Upper lobe of left lung (tissue), 6 donors: Measurements from ENCODE around the gene QSOX1. TPM values are rescaled to one million over a fixed set of nuclear protein-coding genes. Genes with fewer than 3 reads are reported as not detected.
A peak's percentile ranks its signal among the peaks of the same experiment; 100 is the strongest.

Experiments used
- ATAC-seq, 2 donors: fragments of 200-7000 bp; cut with Tn5 transposase; one replicate each; pipeline ENCODE4 v1.9.1; 2022; ENCODE audit warnings: mild to moderate bottlenecking in 2 of 2, moderate library complexity in 2 of 2; ENCODE audit not compliant: low FRiP score in 2 of 2
- DNase-seq, 2 donors: peaks; one replicate each; pipeline ENCODE4 v3.0.0-alpha.2; 2019 to 2020
- H3K27ac ChIP-seq, 4 donors: fragments of 200-600 bp; sonication (generic); one replicate each; pipeline ENCODE4 v1.5.1; 2016 to 2019
- H3K27me3 ChIP-seq, 4 donors: fragments of 200-600 bp; sonication (generic); one replicate each; pipeline ENCODE4 v1.5.1; 2017 to 2019
- H3K36me3 ChIP-seq, 4 donors: fragments of 200-600 bp; sonication (generic); one replicate each; pipeline ENCODE4 v1.5.1; 2016 to 2019
- H3K4me1 ChIP-seq, 4 donors: fragments of 200-600 bp; sonication (generic); one replicate each; pipeline ENCODE4 v1.5.1; 2018 to 2019
- H3K4me3 ChIP-seq, 4 donors: fragments of 200-600 bp; sonication (generic); one replicate each; pipeline ENCODE4 v1.5.1; 2017 to 2019; ENCODE audit warnings: mild to moderate bottlenecking in 2 of 4, moderate library complexity in 1 of 4
- H3K9me3 ChIP-seq, 4 donors: fragments of 200-600 bp; sonication (generic); one replicate each; pipeline ENCODE4 v1.5.1; 2018 to 2019
- CTCF ChIP-seq, 6 experiments: fragments of 450-650 bp in 4 of 6; fragments of 200-600 bp in 2 of 6; sonication (generic) in 2 of 6; IDR thresholded peaks; one replicate each; pipeline ENCODE4 v1.5.1; 2016 to 2019; ENCODE audit warnings: antibody characterized with exemption in 6 of 6
- EP300 ChIP-seq, 4 donors: sonication (generic); formaldehyde crosslinking; IDR thresholded peaks; one replicate each; pipeline ENCODE4 v1.5.1; 2017; ENCODE audit warnings: antibody characterized with exemption in 4 of 4, control low read depth in 2 of 4
- POLR2A ChIP-seq, 4 donors: fragments of 450-650 bp; IDR thresholded peaks; one replicate each; pipeline ENCODE4 v1.5.1; 2016 to 2017; ENCODE audit warnings: antibody characterized with exemption in 4 of 4, mild to moderate bottlenecking in 2 of 4
- POLR2AphosphoS5 ChIP-seq, 2 donors: sonication (generic); formaldehyde crosslinking; IDR thresholded peaks; one replicate each; pipeline ENCODE4 v1.5.1; 2017; ENCODE audit warnings: antibody characterized with exemption in 2 of 2
- WGBS, 2 donors: methylation state at CpG; one replicate each; pipeline ENCODE4 v1.1.5; 2017 to 2018; 5-methylcytosine and 5-hydroxymethylcytosine counted together
- total RNA-seq, 6 donors: library from RNA; depleted of rRNA in 4 of 6; stranded (reverse); fragments of >200 nt in 4 of 6; gene quantifications; one replicate each; pipeline versions ENCODE4 v1.1.0 to v1.2.1, GENCODE V29; 2016 to 2021
- donor health status: DM: no; HTN: no; CAD: no; lungs with moderate emphysema.
- donor health status: DM: no; HTN: yes; CAD: no; lungs with severe emphysema.

QSOX1 gene
- total RNA-seq, 6 donors from 2014 or later, result 61.8 to 380 (median 201) TPM

DNA sequence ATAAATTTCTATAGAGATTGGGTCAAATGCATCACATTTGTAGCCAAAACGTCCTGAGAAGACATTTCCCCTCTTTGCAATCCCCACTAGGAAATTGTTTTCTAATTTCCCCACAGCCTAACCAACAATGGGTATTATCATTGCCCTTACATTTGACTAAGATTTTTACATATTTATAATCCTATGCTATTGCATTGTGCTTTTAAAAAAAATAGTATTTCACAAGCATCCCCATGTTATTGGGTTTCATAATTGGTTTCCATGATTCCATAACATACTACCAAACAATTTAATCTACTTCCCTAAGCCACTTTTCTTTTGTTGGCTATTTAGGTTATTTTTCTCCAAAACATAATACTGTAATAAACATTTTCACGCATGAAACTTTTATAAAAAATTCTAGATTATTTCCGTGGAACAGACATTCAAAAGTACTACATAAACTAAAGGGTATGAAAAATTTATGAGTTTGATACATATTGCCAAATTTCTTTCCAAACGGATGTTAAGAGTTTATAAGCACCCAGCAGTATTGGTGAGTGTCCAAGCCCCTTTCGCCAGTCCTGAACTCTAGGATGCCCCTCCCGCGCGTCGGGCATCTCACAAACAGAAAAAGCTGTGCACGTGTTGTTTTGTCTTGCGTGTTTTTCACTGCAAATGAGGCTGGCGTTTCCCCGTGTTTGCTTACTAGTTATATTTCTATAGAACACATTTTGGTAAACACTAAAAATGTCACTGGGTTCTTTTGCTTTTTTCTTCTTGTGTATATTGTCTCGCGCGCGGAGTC is 73.4 kb downstream of the QSOX1 start:
- ATAC-seq (no peak), DNase-seq (no peak)
- TF ChIP-seq POLR2A (IDR thresholded peaks at IDR 0.05) (no peak), CTCF (IDR thresholded peaks at IDR 0.05) (no peak), EP300 (IDR thresholded peaks at IDR 0.05) (no peak), POLR2AphosphoS5 (IDR thresholded peaks at IDR 0.05) (no peak)
- Histone ChIP-seq H3K27ac (no peak overlapping the region), H3K36me3 (no peaks in the 10 kb centered on the region), H3K27me3 (peaks cover 0 to 59% (median 33%) of the 10 kb centered on the region in 4 donors), H3K4me1 (peaks cover 31 to 45% (median 33%) of the 10 kb centered on the region in 4 donors), H3K9me3 (no peaks in the 10 kb centered on the region), H3K4me3 (no peak overlapping the region)
- WGBS, 2 donors, result 21 to 25% methylated on average over 17 of the region's 17 CpGs

DNA sequence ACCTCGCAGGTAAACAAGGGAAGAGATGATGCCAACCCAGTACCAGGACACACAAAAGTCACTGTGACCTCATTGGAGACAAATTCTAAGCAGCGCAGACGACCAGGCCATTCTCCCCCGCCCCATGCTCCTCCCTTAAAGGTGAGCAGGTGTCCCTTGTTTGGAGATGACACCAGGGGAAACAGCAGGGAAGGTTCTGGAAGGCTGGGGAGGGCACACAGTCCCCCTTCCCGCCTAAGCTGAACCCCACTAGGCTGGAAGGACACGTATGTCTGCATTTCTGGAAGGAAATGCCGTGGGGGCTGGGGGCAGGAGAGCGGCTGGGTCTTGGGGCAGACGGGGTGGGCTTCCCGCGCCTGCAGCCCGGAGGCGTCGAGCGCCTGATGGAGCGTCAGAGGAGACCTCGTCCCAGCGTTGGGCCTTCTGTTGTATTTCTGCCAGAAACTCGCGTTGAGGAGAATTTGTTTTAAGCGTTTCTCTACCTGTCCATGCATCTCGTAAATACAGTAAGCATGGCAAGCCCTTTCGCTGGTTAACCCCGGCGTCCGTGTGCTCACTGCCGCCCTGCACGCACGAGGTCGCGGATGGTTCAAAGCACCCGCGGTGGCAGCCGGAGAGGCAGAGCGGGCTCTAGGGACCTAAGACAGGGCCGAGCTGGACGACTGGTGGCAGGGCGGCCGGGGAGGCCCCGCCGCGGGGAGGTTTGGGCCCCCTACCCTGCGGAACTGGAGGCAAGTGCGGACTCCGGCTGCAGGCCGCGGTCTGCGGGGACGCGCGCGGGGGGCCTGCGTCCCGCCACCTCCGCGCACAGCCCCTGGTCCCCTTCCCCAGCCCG is 74.2 kb downstream of the QSOX1 start:
- ATAC-seq (peak in 1 of 2 donors; percentile 20), DNase-seq (peak in 1 of 2 donors; percentile 86)
- WGBS, 2 donors, result 3 to 7% methylated on average over 10 to 45 of the region's 57 CpGs
- Histone ChIP-seq H3K4me3 (peak overlapping the region; percentile 52 to 80 (median 66)), H3K9me3 (no peaks in the 10 kb centered on the region), H3K27ac (no peak overlapping the region), H3K27me3 (peaks cover 0 to 67% (median 40%) of the 10 kb centered on the region in 4 donors), H3K4me1 (peaks cover 38 to 53% (median 40%) of the 10 kb centered on the region in 4 donors), H3K36me3 (no peaks in the 10 kb centered on the region)
- TF ChIP-seq EP300 (IDR thresholded peaks at IDR 0.05), result no peak
- no peak for TF ChIP-seq POLR2A (IDR thresholded peaks at IDR 0.05)
- TF ChIP-seq CTCF (IDR thresholded peaks at IDR 0.05), result no peak

DNA sequence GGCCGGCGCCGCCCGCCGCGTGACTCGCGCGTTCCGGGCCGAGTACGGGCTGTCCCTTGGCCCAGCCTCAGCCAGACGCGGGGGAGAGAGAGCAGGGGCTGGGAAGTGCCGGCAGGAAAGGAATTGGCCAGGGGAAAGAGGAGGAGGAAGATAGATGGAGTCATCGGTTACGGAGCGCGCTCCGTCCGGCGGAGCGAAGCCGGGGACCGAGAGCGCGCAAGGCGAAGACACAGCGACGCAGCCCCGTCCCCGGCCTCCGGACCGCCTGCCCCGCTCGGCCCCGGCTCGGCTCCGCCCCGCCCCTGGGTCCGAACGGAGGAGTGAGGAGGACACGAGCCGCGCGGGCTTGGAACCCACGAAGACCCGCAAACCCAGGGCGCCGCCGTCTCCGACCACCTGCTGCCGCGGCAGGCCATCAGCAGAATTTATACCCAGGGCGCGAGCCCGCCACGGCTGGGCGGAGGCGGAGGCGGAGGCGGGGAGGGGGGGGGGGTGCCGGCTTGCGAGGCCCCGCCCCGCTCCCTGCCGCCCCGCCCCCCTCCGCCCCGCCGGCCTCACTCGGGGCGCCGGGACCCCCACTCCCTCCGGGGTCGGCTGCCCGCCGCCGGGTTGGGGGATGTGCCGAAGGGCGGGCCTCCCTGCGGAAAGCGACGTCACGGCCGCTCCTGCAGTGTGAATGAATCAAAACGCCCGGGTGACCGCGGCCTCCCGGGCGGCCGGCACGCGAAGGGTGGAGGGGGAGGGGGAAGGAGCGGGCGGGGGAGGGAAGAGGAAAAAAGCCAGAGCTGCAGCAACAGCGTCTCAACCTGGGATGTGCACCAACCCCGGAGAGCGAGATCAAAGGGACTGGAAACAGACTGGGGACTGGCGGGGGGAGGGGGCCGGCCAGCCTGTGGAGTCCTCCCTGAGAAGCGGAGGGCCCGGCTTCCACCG is 75.1 kb downstream of the QSOX1 start, which contains the start of gene LHX4:
Gene LHX4 (plus strand): TSS at position 782 of the 933 bp plus-strand sequence. CDS start 266 bp downstream, outside the sequence.
- ATAC-seq (peak in 1 of 2 donors; percentile 79), DNase-seq (peak in 1 of 2 donors; percentile 88)
- Histone ChIP-seq H3K9me3 (no peaks in the 10 kb centered on the region), H3K36me3 (no peaks in the 10 kb centered on the region), H3K4me3 (peak within 1 kb of the TSS; percentile 52 to 80 (median 67)), H3K27ac (no peak within 1 kb of the TSS), H3K4me1 (peaks cover 45 to 61% (median 47%) of the 10 kb centered on the region in 4 donors), H3K27me3 (peaks cover 0 to 74% (median 46%) of the 10 kb centered on the region in 4 donors)
- TF ChIP-seq POLR2AphosphoS5 (IDR thresholded peaks at IDR 0.05) (no peak), POLR2A (IDR thresholded peaks at IDR 0.05) (no peak), EP300 (IDR thresholded peaks at IDR 0.05) (no peak), CTCF (IDR thresholded peaks at IDR 0.05) (no peak)
- WGBS, 2 donors, result 0 to 1% methylated on average over 44 to 74 of the region's 105 CpGs

DNA sequence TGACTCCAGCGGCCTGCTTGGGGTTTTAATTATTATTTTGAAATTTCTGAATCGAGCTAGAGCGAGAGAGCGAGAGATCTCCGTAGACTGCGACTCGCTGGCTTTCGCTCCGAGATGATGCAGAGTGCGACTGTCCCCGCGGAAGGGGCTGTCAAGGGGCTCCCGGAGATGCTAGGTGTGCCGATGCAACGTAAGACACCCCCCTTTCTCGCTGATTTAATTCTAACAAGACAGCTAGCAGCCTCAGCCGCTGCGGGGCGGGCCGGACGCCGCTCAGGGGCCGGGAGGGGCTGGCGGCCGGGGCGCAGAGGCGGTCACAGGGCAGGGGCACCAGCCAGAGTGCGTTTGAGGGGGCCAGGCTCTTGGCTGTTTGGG is 75.7 kb downstream of the QSOX1 start:
- peaks cover 0 to 80% (median 53%) of the 10 kb centered on the region in 4 donors for H3K27me3 ChIP-seq
- H3K4me3 ChIP-seq, result peak overlapping the region; percentile 52 to 80 (median 67)
- ATAC-seq (no peak), DNase-seq (peak in 1 of 2 donors; percentile 84)
- no peaks in the 10 kb centered on the region for H3K9me3 ChIP-seq
- 1 to 3% methylated on average over 6 to 21 of the region's 28 CpGs for WGBS, 2 donors
- no peaks in the 10 kb centered on the region for H3K36me3 ChIP-seq
- H3K4me1 ChIP-seq, result peaks cover 51 to 67% (median 54%) of the 10 kb centered on the region in 4 donors
- no peak for TF ChIP-seq POLR2A (IDR thresholded peaks at IDR 0.05)
- no peak for TF ChIP-seq EP300 (IDR thresholded peaks at IDR 0.05)
- TF ChIP-seq CTCF (IDR thresholded peaks at IDR 0.05), result no peak
- TF ChIP-seq POLR2AphosphoS5 (IDR thresholded peaks at IDR 0.05), result no peak
- H3K27ac ChIP-seq, result no peak overlapping the region
